HepG2 (cell line): ENCODE data around the gene CAMK2G. TPM values are rescaled to one million over a fixed set of nuclear protein-coding genes. Genes with fewer than 3 reads are reported as not detected.

Experiments used
- ATRX ChIP-seq: sonication (generic); formaldehyde crosslinking; IDR thresholded peaks from 2 replicates; pipeline ENCODE4 v1.4.0; 2020; ENCODE audit warnings: missing genetic modification reagents, borderline replicate concordance
- CENPX ChIP-seq: sonication (generic); formaldehyde crosslinking; IDR thresholded peaks from 2 replicates; pipeline ENCODE4 v1.9.0; 2021; ENCODE audit warnings: mild to moderate bottlenecking, missing genetic modification reagents, moderate library complexity
- ETS1 ChIP-seq: sonication (generic); formaldehyde crosslinking; IDR thresholded peaks from 2 replicates; pipeline ENCODE4 v1.4.0; 2020; ENCODE audit warnings: missing genetic modification reagents
- GRHL1 ChIP-seq: sonication (generic); formaldehyde crosslinking; conservative IDR thresholded peaks from 2 replicates; pipeline ENCODE4 v1.8.0; 2022; ENCODE audit warnings: missing genetic modification reagents
- HDAC1 ChIP-seq: sonication (generic); formaldehyde crosslinking; IDR thresholded peaks from 2 replicates; pipeline ENCODE4 v1.5.1; 2020; ENCODE audit warnings: mild to moderate bottlenecking, missing genetic modification reagents
- IRF2 ChIP-seq: IDR thresholded peaks from 2 replicates; pipeline ENCODE4 v1.6.1; 2018; ENCODE audit warnings: missing genetic modification reagents, missing compliant biosample characterization
- LCORL ChIP-seq, 2 experiments: fragments of 450-650 bp in 1 of 2; sonication (generic) in 1 of 2; formaldehyde crosslinking in 1 of 2; IDR thresholded peaks; 2 replicates each; pipeline versions ENCODE4 v1.5.0 to v1.6.1; 2017 to 2020; ENCODE audit warnings: antibody characterized with exemption in 1 of 2, missing genetic modification reagents in 1 of 2
- LRRFIP1 ChIP-seq: sonication (generic); formaldehyde crosslinking; conservative IDR thresholded peaks from 2 replicates; pipeline ENCODE4 v1.4.0; 2020; ENCODE audit warnings: missing genetic modification reagents
- MXD3 ChIP-seq: IDR thresholded peaks from 2 replicates; pipeline ENCODE4 v1.6.1; 2016; ENCODE audit warnings: mild to moderate bottlenecking, missing biosample characterization, missing genetic modification reagents
- NR3C1 ChIP-seq: sonication (generic); formaldehyde crosslinking; IDR thresholded peaks from 2 replicates; pipeline ENCODE4 v1.4.0; 2020; ENCODE audit warnings: missing genetic modification reagents
- RARA ChIP-seq: IDR thresholded peaks from 2 replicates; pipeline ENCODE4 v1.6.1; 2016; ENCODE audit warnings: missing genetic modification reagents, missing compliant biosample characterization
- SPEN ChIP-seq: sonication (generic); formaldehyde crosslinking; IDR thresholded peaks from 2 replicates; pipeline ENCODE4 v1.5.1; 2020; ENCODE audit warnings: low read depth, mild to moderate bottlenecking, missing genetic modification reagents
- ZBED4 ChIP-seq: sonication (generic); formaldehyde crosslinking; IDR thresholded peaks from 2 replicates; pipeline ENCODE4 v1.4.0; 2020; ENCODE audit warnings: missing genetic modification reagents, borderline replicate concordance
- ZFP82 ChIP-seq: sonication (generic); formaldehyde crosslinking; IDR thresholded peaks from 2 replicates; pipeline ENCODE4 v1.5.1; 2020; ENCODE audit warnings: mild to moderate bottlenecking, missing genetic modification reagents, borderline replicate concordance
- ZNF143 ChIP-seq: sonication (generic); formaldehyde crosslinking; IDR thresholded peaks from 2 replicates; pipeline ENCODE4 v1.4.0; 2020; ENCODE audit warnings: missing genetic modification reagents
- ZNF275 ChIP-seq: sonication (generic); formaldehyde crosslinking; IDR thresholded peaks from 2 replicates; pipeline ENCODE4 v1.8.0; 2022; ENCODE audit warnings: missing genetic modification reagents, mild to moderate bottlenecking, inconsistent platforms, borderline replicate concordance
- ZNF446 ChIP-seq: sonication (generic); formaldehyde crosslinking; IDR thresholded peaks from 2 replicates; pipeline ENCODE4 v1.5.0; 2020; ENCODE audit warnings: mild to moderate bottlenecking, missing genetic modification reagents
- ZNF75D ChIP-seq: sonication (generic); formaldehyde crosslinking; IDR thresholded peaks from 2 replicates; pipeline ENCODE4 v1.8.1; 2023; ENCODE audit warnings: missing genetic modification reagents, mild to moderate bottlenecking, borderline replicate concordance
- polyA plus RNA-seq, 8 experiments: library from polyadenylated mRNA; depleted of rRNA in 3 of 8; stranded (reverse) in 7 of 8; unstranded in 1 of 8; fragments of >200 nt; fragmentation: Illumina TruSeq in 4 of 8; extraction: Trizol in 4 of 8; gene quantifications; 2 replicates each; pipeline versions ENCODE4 v1.2.1 to v1.2.3, GENCODE V29; 2011 to 2016; ENCODE audit warnings: low read depth in 4 of 8, missing spikeins in 1 of 8, mixed read lengths in 1 of 8; ENCODE audit not compliant: insufficient read depth in 1 of 8
- total RNA-seq, 5 experiments: library from RNA; depleted of rRNA; stranded (reverse); fragments of >200 nt; fragmentation: Illumina TruSeq; extraction: Trizol; gene quantifications; 2 replicates each; pipeline ENCODE4 v1.2.3, GENCODE V29; 2016; ENCODE audit warnings: low read depth in 1 of 5

Gene CAMK2G
- total and polyA plus RNA-seq, 2 of the 13 experiments (the other 11 are each of a cell fraction or from before 2014, with no cell fraction given), result 15.9 to 18.8 TPM

DNA sequence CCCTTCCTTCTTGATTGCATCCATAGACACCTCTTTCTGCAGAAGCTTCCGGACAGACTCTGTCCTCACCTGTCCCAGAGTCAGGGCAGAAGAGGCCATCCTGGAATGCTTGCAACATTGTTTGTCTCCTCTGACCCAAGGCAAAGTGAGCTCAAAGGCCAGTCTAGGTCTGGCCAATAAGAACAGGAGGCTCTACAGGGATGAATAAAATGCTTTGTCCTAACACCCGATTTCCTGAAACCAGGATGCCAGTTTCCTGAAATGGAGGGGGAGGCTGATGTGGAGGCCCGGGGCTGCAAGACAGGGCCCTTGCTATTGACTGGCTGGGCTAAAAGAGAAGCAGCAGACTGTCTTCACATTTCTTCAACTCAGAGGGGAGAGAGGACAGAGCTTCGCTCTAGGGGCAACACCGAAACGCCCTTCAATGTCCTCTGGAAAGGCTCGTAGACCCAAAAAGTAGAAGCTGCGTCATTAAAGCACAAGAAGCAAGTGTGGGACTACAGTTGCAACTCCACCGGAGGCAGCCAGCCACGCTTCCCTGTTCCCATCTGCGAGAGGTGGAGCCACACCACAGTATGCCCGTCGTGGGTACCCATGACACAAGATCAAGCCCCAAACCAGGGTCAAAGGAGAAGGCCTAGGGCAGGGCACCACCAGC lies 33.8 kb downstream of the CAMK2G start (continued):
- TF ChIP-seq ZNF275 (CRISPR knock-in tag) (peak; percentile 79; the same call in 1 of the 2 replicates), ZBED4 (CRISPR knock-in tag) (no peak), RARA (CRISPR knock-in tag) (peak; percentile 84), ZFP82 (CRISPR knock-in tag) (no peak), CENPX (no peak), IRF2 (CRISPR knock-in tag) (peak; percentile 62), ZNF75D (no peak), GRHL1 (no peak), HDAC1 (CRISPR knock-in tag) (peak; percentile 85), ETS1 (CRISPR knock-in tag) (no peak), LRRFIP1 (no peak), MXD3 (no peak), ZNF446 (no peak), ZNF143 (CRISPR knock-in tag) (peak; percentile 56; the same call in 1 of the 2 replicates), LCORL (IDR thresholded peaks at IDR 0.05) (0 out of 2 replicates have a peak, but pooled peaks have one; percentile 41), LCORL (CRISPR knock-in tag; IDR thresholded peaks at IDR 0.05) (peak; percentile 91), ATRX (CRISPR knock-in tag) (no peak), SPEN (peak; percentile 47), NR3C1 (CRISPR knock-in tag) (no peak)
